ENCODE measurements around the gene SCYL2.

SCYL2 gene

DNA sequence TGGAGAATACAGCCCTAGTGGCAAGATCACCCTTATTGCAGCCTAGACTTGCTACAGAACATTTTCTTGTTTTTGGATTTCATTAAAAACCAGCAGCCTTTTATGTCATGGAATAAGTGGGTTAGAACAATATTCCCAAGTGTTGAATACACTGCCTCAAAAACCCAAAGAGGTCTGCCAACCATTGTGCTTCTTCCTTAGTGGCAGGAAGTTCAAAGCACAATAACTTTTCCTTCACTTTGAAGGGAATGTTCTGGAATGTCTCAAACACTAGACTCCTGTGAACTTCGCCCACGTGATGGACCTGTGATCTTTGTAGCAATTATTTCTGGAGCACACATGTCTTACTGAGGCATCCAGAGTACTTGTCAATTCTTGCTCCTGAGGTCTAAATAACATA is 98.4 kb downstream of the SCYL2 start:
- TF ChIP-seq, protein P1, sequence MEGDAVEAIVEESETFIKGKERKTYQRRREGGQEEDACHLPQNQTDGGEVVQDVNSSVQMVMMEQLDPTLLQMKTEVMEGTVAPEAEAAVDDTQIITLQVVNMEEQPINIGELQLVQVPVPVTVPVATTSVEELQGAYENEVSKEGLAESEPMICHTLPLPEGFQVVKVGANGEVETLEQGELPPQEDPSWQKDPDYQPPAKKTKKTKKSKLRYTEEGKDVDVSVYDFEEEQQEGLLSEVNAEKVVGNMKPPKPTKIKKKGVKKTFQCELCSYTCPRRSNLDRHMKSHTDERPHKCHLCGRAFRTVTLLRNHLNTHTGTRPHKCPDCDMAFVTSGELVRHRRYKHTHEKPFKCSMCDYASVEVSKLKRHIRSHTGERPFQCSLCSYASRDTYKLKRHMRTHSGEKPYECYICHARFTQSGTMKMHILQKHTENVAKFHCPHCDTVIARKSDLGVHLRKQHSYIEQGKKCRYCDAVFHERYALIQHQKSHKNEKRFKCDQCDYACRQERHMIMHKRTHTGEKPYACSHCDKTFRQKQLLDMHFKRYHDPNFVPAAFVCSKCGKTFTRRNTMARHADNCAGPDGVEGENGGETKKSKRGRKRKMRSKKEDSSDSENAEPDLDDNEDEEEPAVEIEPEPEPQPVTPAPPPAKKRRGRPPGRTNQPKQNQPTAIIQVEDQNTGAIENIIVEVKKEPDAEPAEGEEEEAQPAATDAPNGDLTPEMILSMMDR (IDR thresholded peaks at IDR 0.05), result no peak

DNA sequence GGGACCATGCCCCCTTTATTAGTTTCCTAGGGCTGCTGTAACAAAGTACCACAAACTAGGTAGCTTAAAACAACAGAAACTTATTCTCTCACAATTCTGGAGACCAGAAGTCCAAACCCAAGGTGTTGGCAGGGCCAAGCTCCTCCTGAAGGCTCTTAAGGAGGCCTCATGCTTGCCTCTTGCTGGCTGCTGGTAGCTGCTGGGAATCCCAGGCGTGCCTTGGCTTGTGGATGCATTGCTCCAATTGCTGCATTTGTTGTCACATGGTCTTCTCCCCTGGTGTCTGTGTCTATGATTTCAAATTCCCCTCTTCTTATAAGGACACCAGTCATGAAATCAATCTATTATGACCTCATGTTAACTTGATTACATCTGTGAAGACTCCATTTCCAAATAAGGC is 101.1 kb downstream of the SCYL2 start:
- TF ChIP-seq, protein P1 (IDR thresholded peaks at IDR 0.05), result no peak

- TF ChIP-seq, protein P1 (IDR thresholded peaks at IDR 0.05), result no peak
These were observed 104.2 kb downstream of the SCYL2 start for GRCh38 chr12:100371146-100371545.

- TF ChIP-seq, protein P1 (IDR thresholded peaks at IDR 0.05), result no peak
These were observed 106.1 kb downstream of the SCYL2 start for GRCh38 chr12:100372853-100373640.

GRCh38 chr12:100375038-100375735 is 108.2 kb downstream of the SCYL2 start:
- TF ChIP-seq, protein P1 (IDR thresholded peaks at IDR 0.05), result no peak

DNA sequence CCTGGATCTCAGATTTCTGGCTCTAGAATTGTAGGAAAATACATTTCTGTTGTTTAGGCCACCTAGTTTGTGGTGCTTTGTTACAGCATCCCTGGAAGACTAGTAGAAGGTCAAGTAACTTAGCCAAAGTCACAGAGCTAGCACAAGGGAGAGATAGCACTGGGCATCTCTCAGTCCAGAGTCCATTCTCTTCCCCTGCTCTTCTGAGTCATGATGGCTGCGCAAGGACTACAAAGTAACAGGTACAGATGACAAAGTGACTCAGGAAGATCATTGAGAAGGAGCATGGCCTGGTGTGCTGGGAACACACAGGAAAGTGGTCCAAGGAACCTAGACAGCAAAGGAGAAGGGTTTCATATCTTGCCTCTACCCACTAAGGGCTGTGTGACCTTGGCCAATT is 109.2 kb downstream of the SCYL2 start:
- TF ChIP-seq, protein P1 (IDR thresholded peaks at IDR 0.05), result no peak

DNA sequence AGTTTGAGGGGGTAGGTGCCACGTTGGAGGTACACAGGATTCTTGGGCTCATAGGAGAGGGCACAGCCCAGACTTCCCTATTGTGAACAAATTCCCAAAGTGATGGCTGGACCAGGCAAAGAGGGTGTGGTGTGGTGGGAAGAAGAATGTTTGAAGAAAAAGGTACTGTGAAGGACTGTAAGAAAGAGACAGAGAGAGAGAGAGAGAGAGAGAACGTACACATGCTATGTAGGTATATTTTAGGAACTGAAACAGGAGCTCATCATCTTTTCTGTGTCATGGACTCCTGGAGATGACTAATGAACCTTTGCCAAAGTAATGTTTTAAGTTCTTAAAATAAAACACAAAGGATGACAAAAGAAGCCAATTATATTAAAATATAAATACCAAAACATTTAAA is 114.4 kb downstream of the SCYL2 start:
- TF ChIP-seq, protein P1 (IDR thresholded peaks at IDR 0.05), result no peak
